Measurements from ENCODE around the gene NRG3. TPM values are rescaled to one million over a fixed set of nuclear protein-coding genes. Genes with fewer than 3 reads are reported as not detected.

NRG3 gene
- total and polyA plus RNA-seq, 2 of the 8 experiments (the other 6 are each of a cell fraction or from before 2014, with no cell fraction given): 4.2 to 5.0 TPM

- TF ChIP-seq, protein P1, sequence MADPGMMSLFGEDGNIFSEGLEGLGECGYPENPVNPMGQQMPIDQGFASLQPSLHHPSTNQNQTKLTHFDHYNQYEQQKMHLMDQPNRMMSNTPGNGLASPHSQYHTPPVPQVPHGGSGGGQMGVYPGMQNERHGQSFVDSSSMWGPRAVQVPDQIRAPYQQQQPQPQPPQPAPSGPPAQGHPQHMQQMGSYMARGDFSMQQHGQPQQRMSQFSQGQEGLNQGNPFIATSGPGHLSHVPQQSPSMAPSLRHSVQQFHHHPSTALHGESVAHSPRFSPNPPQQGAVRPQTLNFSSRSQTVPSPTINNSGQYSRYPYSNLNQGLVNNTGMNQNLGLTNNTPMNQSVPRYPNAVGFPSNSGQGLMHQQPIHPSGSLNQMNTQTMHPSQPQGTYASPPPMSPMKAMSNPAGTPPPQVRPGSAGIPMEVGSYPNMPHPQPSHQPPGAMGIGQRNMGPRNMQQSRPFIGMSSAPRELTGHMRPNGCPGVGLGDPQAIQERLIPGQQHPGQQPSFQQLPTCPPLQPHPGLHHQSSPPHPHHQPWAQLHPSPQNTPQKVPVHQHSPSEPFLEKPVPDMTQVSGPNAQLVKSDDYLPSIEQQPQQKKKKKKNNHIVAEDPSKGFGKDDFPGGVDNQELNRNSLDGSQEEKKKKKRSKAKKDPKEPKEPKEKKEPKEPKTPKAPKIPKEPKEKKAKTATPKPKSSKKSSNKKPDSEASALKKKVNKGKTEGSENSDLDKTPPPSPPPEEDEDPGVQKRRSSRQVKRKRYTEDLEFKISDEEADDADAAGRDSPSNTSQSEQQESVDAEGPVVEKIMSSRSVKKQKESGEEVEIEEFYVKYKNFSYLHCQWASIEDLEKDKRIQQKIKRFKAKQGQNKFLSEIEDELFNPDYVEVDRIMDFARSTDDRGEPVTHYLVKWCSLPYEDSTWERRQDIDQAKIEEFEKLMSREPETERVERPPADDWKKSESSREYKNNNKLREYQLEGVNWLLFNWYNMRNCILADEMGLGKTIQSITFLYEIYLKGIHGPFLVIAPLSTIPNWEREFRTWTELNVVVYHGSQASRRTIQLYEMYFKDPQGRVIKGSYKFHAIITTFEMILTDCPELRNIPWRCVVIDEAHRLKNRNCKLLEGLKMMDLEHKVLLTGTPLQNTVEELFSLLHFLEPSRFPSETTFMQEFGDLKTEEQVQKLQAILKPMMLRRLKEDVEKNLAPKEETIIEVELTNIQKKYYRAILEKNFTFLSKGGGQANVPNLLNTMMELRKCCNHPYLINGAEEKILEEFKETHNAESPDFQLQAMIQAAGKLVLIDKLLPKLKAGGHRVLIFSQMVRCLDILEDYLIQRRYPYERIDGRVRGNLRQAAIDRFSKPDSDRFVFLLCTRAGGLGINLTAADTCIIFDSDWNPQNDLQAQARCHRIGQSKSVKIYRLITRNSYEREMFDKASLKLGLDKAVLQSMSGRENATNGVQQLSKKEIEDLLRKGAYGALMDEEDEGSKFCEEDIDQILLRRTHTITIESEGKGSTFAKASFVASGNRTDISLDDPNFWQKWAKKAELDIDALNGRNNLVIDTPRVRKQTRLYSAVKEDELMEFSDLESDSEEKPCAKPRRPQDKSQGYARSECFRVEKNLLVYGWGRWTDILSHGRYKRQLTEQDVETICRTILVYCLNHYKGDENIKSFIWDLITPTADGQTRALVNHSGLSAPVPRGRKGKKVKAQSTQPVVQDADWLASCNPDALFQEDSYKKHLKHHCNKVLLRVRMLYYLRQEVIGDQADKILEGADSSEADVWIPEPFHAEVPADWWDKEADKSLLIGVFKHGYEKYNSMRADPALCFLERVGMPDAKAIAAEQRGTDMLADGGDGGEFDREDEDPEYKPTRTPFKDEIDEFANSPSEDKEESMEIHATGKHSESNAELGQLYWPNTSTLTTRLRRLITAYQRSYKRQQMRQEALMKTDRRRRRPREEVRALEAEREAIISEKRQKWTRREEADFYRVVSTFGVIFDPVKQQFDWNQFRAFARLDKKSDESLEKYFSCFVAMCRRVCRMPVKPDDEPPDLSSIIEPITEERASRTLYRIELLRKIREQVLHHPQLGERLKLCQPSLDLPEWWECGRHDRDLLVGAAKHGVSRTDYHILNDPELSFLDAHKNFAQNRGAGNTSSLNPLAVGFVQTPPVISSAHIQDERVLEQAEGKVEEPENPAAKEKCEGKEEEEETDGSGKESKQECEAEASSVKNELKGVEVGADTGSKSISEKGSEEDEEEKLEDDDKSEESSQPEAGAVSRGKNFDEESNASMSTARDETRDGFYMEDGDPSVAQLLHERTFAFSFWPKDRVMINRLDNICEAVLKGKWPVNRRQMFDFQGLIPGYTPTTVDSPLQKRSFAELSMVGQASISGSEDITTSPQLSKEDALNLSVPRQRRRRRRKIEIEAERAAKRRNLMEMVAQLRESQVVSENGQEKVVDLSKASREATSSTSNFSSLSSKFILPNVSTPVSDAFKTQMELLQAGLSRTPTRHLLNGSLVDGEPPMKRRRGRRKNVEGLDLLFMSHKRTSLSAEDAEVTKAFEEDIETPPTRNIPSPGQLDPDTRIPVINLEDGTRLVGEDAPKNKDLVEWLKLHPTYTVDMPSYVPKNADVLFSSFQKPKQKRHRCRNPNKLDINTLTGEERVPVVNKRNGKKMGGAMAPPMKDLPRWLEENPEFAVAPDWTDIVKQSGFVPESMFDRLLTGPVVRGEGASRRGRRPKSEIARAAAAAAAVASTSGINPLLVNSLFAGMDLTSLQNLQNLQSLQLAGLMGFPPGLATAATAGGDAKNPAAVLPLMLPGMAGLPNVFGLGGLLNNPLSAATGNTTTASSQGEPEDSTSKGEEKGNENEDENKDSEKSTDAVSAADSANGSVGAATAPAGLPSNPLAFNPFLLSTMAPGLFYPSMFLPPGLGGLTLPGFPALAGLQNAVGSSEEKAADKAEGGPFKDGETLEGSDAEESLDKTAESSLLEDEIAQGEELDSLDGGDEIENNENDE (IDR thresholded peaks at IDR 0.05; ENCODE audit: insufficient replicate concordance, low read length): no peak
- TF ChIP-seq POLR2AphosphoS5 (IDR thresholded peaks at IDR 0.05; ENCODE audit: low read depth, low read length) (no peak), BCL11A (IDR thresholded peaks at IDR 0.05; ENCODE audit: low read depth in 2 of 2, low read length in 2 of 2) (no peak), KDM1A (IDR thresholded peaks at IDR 0.05; ENCODE audit: borderline replicate concordance, low read length) (no peak), SUZ12 (IDR thresholded peaks at IDR 0.05; ENCODE audit: low read length) (no peak), SP2 (IDR thresholded peaks at IDR 0.05; ENCODE audit: low read length) (no peak), SRF (IDR thresholded peaks at IDR 0.05; ENCODE audit: low read depth, low read length) (no peak), CHD1 (IDR thresholded peaks at IDR 0.05; ENCODE audit: low read depth, low read length) (no peak), CBX5 (IDR thresholded peaks at IDR 0.05; ENCODE audit: low read depth, low read length) (no peak), FOSL1 (IDR thresholded peaks at IDR 0.05; ENCODE audit: insufficient read depth, low read depth, low read length) (no peak), TEAD4 (IDR thresholded peaks at IDR 0.05; ENCODE audit: low read depth, low read length) (no peak), PHF8 (conservative IDR thresholded peaks at IDR 0.05; ENCODE audit: low read depth, low read length) (no peak)
Observed at GRCh38 chr10:82506680-82507376, 631.8 kb downstream of the NRG3 start (continued).
